Right cardiac atrium (tissue), 5 donors: ENCODE results near the gene FPR2. TPM values are rescaled to one million over a fixed set of nuclear protein-coding genes. Genes with fewer than 3 reads are reported as not detected.

Source experiments
- ATAC-seq, 2 donors: fragments of 200-7000 bp; cut with Tn5 transposase; one replicate each; pipeline versions ENCODE4 v1.8.0 to v1.9.1; 2020; ENCODE audit warnings: moderate library complexity in 2 of 2, mild to moderate bottlenecking in 1 of 2
- DNase-seq, 3 donors: peaks; one replicate each; pipeline ENCODE4 v3.0.0-alpha.2; 2020
- H3K27ac ChIP-seq: one replicate; pipeline ENCODE4 v1.5.1; 2013; ENCODE audit warnings: mild to moderate bottlenecking, low read length, control low read depth, moderate library complexity
- H3K27me3 ChIP-seq: one replicate; pipeline ENCODE4 v1.6.1; 2013; ENCODE audit not compliant: control insufficient read depth, insufficient read depth
- H3K4me1 ChIP-seq: one replicate; pipeline ENCODE4 v1.6.1; 2013; ENCODE audit warnings: low read length; ENCODE audit not compliant: control insufficient read depth, insufficient read depth
- H3K4me3 ChIP-seq: one replicate; pipeline ENCODE4 v1.5.1; 2013; ENCODE audit warnings: low read length, control low read depth
- H3K9me3 ChIP-seq: one replicate; pipeline ENCODE4 v1.6.1; 2013; ENCODE audit warnings: low read length; ENCODE audit not compliant: control insufficient read depth
- whole genome bisulfite sequencing: extraction: QIAGEN DNeasy Blood & Tissue Kit; methylation state at CpG from one replicate; pipeline ENCODE4 v1.1.7; 2013; 5-methylcytosine and 5-hydroxymethylcytosine counted together
- intact Hi-C, 4 donors: fragments of 100-400 bp; cut with DNase I; formaldehyde crosslinking; loops; one replicate each; pipeline versions ENCODE4 v1.11.0 to v1.14.0; 2022 to 2023
- polyA plus RNA-seq: library from polyadenylated mRNA; stranded (reverse); fragments of 200-250 nt; gene quantifications from one replicate; pipeline ENCODE4 v1.2.3, GENCODE V29; 2013
- total RNA-seq, 4 donors: library from RNA; stranded (reverse); fragmentation: NEBNext Ultra II Directional; extraction: Animal tissue kit (Norgen Biotek cat#: 25700); gene quantifications; one replicate each; pipeline ENCODE4 v1.2.1, GENCODE V29; 2021
- donor health status: healthy with polysubstance abuse.
- donor health status: DM: no; HTN: yes; CAD: no.
- donor health status: DM: no; HTN: no; CAD: no.
- donor health status: DM: no; HTN: yes; CAD: no; lungs with severe emphysema.
- donor health status: DM: yes; HTN: yes; CAD: no.

Gene FPR2
- total and polyA plus RNA-seq, 5 donors = 0.09 to 1.4 (median 0.91) TPM

GRCh38 chr19:51784109-51784785, 23.3 kb downstream of the FPR2 start:
- Histone ChIP-seq H3K9me3 (no peaks in the 10 kb centered on the region), H3K27ac (peak overlapping the region; percentile 16), H3K27me3 (no peaks in the 10 kb centered on the region), H3K4me1 (peaks cover 3% of the 10 kb centered on the region), H3K4me3 (no peak overlapping the region)
- DNase-seq = no peak
- 55% methylated on average over 6 of the region's 6 CpGs for WGBS
- intact Hi-C loops = loop anchor here in 1 of 4 donors (10.0 kb wide), 1 partner anchor 99 kb away; no protein-coding TSS in a partner anchor
- ATAC-seq = peak in 1 of 2 donors; percentile 27

GRCh38 chr19:51784922-51785690, 24.1 kb downstream of the FPR2 start:
- H3K4me3 ChIP-seq = no peak overlapping the region
- H3K27ac ChIP-seq = peak overlapping the region; percentile 56
- H3K4me1 ChIP-seq = peaks cover 3% of the 10 kb centered on the region
- 62% methylated on average over 6 of the region's 6 CpGs for WGBS
- intact Hi-C loops = loop anchor here in 1 of 4 donors (10.0 kb wide), 1 partner anchor 100 kb away; no protein-coding TSS in a partner anchor
- DNase-seq = peak; percentile 72 to 81 (median 75)
- no peaks in the 10 kb centered on the region for H3K9me3 ChIP-seq
- ATAC-seq = peak; percentile 83 to 92
- no peaks in the 10 kb centered on the region for H3K27me3 ChIP-seq

- intact Hi-C loops = loop anchor here in 1 of 4 donors (10.0 kb wide), 1 partner anchor 102 kb away; no protein-coding TSS in a partner anchor
- no peak overlapping the region for H3K27ac ChIP-seq
- no peak overlapping the region for H3K4me3 ChIP-seq
- H3K9me3 ChIP-seq = no peaks in the 10 kb centered on the region
- peaks cover 3% of the 10 kb centered on the region for H3K4me1 ChIP-seq
- WGBS = 37% methylated on average over 6 of the region's 6 CpGs
- H3K27me3 ChIP-seq = no peaks in the 10 kb centered on the region
- no peak for DNase-seq
- ATAC-seq = no peak
These were observed 25.9 kb downstream of the FPR2 start for GRCh38 chr19:51786646-51787494.

GRCh38 chr19:51788029-51788428, 27.0 kb downstream of the FPR2 start:
- ATAC-seq = no peak
- Histone ChIP-seq H3K4me1 (peaks cover 3% of the 10 kb centered on the region), H3K9me3 (no peaks in the 10 kb centered on the region), H3K4me3 (no peak overlapping the region), H3K27ac (no peak overlapping the region), H3K27me3 (no peaks in the 10 kb centered on the region)
- 85% methylated on average over 2 of the region's 2 CpGs for WGBS
- intact Hi-C loops = loop anchor here in 1 of 4 donors (10.0 kb wide), 1 partner anchor 103 kb away; no protein-coding TSS in a partner anchor
- no peak for DNase-seq

GRCh38 chr19:51789061-51789795, 28.2 kb downstream of the FPR2 start:
- peaks cover 3% of the 10 kb centered on the region for H3K4me1 ChIP-seq
- DNase-seq (peak in 1 of 3 donors; percentile 46), ATAC-seq (peak in 1 of 2 donors; percentile 8)
- intact Hi-C loops = loop anchor here in 1 of 4 donors (10.0 kb wide), 1 partner anchor 104 kb away; no protein-coding TSS in a partner anchor
- H3K27me3 ChIP-seq = no peaks in the 10 kb centered on the region
- WGBS = 85% methylated on average over 6 of the region's 6 CpGs
- H3K4me3 ChIP-seq = no peak overlapping the region
- H3K9me3 ChIP-seq = no peaks in the 10 kb centered on the region
- no peak overlapping the region for H3K27ac ChIP-seq

GRCh38 chr19:51792932-51793331, 32.0 kb downstream of the FPR2 start:
- H3K9me3 ChIP-seq = no peaks in the 10 kb centered on the region
- ATAC-seq (no peak), DNase-seq (no peak)
- no peak overlapping the region for H3K27ac ChIP-seq
- intact Hi-C loops = no loop called here
- 81% methylated on average over 2 of the region's 2 CpGs for WGBS
- H3K27me3 ChIP-seq = no peaks in the 10 kb centered on the region
- H3K4me3 ChIP-seq = no peak overlapping the region
- no peaks in the 10 kb centered on the region for H3K4me1 ChIP-seq

- DNase-seq (no peak), ATAC-seq (no peak)
- no peak overlapping the region for H3K4me3 ChIP-seq
- no peaks in the 10 kb centered on the region for H3K4me1 ChIP-seq
- no peak overlapping the region for H3K27ac ChIP-seq
- H3K27me3 ChIP-seq = no peaks in the 10 kb centered on the region
- no peaks in the 10 kb centered on the region for H3K9me3 ChIP-seq
- intact Hi-C loops = no loop called here
- 93% methylated on average over 2 of the region's 2 CpGs for WGBS
These were observed 33.0 kb downstream of the FPR2 start for GRCh38 chr19:51793994-51794393.

- no peaks in the 10 kb centered on the region for H3K9me3 ChIP-seq
- intact Hi-C loops = no loop called here
- ATAC-seq = no peak
- no peak for DNase-seq
- 20% methylated on average over 2 of the region's 2 CpGs for WGBS
- peaks cover 5% of the 10 kb centered on the region for H3K4me1 ChIP-seq
- H3K27me3 ChIP-seq = no peaks in the 10 kb centered on the region
- no peak within 1 kb of the TSS for H3K4me3 ChIP-seq
- H3K27ac ChIP-seq = no peak within 1 kb of the TSS
These were observed 34.0 kb downstream of the FPR2 start, which contains the start of gene FPR3 for GRCh38 chr19:51794885-51795490. Gene FPR3, plus strand, starts transcription at chr19:51795157. Its CDS starts 28,592 bp downstream, at chr19:51823749.

- Histone ChIP-seq H3K4me3 (no peak overlapping the region), H3K27me3 (no peaks in the 10 kb centered on the region), H3K27ac (no peak overlapping the region), H3K9me3 (no peaks in the 10 kb centered on the region), H3K4me1 (peaks cover 6% of the 10 kb centered on the region)
- peak; percentile 39 to 63 (median 62) for DNase-seq
- WGBS = 80% methylated on average over 8 of the region's 8 CpGs
- ATAC-seq = no peak
- intact Hi-C loops = no loop called here
These were observed 35.3 kb downstream of the FPR2 start for GRCh38 chr19:51796195-51796679.
